IPS DF 19.7 (cell line): ENCODE measurements around the gene C9orf153.
"Not testable (repeated sequence)": the region's sequence is repeated elsewhere in the genome, so short reads cannot be mapped to it uniquely, and the experiment has no call there.

Experiments used
- DNase-seq: peaks from one replicate; pipeline ENCODE4 v3.0.0-alpha.2; 2013; ENCODE audit warnings: low read depth, low spot score

Gene C9orf153

DNA sequence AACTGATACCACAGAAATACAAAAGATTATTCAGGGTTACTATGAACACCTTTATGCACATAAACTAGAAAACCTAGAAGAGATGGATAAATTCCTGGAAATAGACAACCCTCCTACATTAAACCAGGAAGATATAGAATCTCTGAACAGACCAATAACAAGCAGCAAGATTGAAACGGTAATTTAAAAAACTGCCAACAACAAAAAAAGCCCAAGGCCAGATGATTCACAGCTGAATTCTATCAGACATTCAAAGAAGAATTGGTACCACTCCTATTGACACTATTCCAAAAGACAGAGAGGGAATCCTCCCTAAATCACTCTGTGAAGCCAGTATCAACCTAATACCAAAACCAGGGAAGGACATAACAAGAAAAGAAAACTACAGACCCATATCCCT lies 68.8 kb downstream of the C9orf153 start:
- not testable (repeated sequence) for DNase-seq

DNA sequence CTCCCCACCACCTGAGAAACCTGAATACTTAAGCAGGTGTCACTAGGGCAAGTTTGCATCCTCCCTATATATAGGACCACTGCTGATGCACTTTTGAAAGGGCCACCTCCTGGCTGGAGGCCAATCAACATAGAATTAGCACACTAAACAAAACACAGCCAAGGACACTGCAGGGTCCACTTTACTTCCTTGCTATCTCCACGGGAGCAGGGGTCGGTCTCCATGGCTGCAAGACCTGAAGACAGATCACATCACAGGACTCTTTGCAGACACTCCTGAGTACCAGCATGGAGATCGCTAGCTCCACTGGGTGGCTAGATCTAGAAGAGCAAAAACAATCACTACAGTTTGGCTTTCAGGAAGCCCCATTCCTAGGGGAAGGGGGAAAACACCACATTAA lies 72.3 kb downstream of the C9orf153 start:
- DNase-seq, result peak; percentile 70

DNA sequence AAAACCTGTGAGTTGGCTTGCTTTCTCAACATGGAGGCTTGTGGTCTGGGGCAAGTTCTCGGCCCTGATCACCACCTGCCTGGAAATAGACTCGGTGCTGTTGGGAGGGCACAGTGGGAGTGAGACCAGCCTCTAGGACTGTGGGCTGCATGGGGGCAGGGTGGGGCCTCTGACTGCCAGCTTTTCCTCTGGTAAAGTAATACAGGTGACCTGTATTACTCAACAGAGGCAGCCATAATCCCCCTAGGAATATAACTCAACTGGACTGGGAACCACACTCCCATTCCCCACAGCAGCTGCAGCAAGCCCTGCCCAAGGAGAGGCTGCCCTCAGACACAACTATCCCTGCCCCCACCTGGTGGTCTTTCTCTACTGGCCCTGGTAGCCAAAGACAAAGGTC lies 72.8 kb downstream of the C9orf153 start:
- DNase-seq, result no peak

DNA sequence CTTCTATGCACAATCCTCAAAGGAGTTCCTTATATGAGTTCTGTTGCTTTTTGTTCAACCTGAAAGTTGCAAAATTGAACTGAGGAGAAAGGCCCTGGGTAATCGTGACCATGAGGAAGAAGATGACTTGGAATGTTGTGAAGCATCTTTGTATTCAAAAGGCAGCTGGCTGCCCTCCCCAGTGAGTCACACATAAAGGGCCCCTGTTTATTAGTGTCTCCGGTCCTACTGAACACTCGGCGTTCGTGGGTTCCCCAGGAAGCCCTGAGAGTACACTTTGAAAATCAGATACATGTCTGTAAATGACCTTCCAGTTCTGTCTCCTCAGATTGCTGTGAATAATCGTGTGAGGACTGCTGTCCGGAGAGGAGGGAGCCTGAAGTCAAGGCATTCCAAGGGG lies 73.6 kb downstream of the C9orf153 start:
- DNase-seq, result no peak

DNA sequence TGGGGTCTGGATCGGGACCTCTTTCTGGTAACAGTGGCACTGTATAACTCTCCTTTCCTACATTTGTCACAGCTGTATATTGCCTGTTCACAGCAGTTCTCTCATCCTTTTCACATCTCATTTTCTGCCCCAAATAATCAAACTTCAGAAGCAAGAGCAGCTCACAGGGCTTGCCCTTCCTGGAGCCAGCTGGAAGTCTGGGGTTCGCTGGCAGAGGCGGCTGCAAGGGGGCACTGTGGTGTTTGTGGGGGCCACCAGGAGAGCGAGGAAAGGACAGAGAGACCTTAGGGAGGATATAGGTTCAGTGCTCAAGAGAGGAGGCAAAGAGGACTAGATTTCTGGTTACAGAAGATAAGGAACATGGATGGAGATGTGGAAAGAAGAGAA lies 75.3 kb downstream of the C9orf153 start:
- DNase-seq, result no peak

DNA sequence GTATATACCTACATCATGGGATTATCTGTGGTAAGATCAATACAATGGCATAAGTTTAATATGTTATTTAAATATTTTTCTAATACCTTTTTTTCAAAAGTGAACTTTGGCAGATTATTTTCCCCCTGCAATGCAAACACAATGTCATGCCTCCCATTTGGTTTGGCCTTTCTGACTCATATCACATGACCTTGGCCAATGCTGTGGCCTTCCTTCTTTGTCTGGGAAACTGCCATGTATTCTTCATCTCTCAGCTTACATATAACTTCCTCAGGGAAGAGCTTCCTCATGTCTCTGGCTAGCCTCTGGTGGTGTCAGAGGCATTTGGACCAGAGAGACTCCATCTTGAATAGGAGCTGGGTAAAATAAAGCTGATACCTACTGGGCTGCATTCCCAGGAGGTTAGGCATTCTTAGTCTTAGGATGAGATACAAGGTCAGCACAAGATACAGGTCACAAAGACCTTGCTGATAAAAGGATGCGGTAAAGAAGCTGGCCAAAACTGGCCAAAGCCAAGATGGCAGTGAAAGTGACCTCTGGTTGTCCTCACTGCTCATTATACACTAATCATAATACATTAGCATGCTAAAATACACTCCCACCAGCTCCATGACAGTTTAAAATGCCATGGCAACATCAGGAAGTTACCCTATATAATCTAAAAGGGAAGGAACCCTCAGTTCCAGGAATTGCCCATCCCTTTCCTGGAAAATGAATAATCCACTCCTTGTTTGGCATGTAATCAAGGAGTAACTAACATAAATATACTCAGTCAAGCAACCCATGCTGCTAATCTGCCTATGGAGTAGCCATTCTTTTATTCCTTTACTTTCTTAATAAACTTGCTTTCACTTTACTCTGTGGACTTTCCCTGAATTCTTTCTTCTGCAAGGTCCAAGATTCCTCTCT lies 76.0 kb downstream of the C9orf153 start:
- DNase-seq, result no peak

DNA sequence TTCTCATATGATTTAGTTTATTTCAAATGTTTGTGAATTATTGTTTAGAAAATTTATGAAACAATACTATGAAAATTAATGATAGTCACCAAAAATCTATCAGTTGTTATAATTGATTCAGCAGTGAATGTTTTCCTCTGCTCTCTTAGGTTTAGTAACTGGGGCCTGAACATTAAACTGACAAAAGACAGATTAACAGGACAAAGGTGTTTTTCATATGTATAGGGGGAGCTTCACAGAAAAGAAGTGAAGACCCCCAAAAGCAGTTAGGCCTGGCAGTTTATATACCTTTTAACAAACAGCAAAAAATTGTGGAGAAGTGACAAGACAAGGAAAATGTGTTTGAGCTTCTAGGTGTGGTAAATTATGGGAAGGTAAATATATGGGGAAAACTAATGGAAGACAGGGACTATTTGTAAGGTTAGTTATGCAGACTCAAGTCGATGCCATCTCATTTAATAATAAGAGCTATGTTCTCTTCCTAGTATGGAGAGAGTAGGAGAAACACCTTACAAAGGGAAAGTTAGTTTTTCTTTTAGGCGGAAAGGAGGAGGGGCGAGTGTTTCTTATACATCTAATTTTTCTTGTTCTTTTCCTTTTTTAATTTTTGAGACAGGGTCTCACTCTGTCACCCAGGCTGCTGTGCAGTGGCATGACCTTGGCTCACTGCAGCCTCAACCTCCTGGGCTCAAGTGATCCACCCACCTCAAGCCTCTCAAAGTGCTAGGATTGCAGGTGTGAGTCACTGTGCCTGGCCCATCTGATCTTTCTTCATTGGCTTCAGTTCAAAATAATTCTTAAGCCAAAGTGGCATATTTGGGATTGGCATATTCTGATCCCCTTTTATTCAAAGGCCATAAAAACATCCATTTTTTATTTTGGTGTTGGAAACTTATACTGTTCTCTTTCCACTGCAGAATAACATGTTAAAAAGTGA lies 77.8 kb downstream of the C9orf153 start:
- DNase-seq, result no peak

DNA sequence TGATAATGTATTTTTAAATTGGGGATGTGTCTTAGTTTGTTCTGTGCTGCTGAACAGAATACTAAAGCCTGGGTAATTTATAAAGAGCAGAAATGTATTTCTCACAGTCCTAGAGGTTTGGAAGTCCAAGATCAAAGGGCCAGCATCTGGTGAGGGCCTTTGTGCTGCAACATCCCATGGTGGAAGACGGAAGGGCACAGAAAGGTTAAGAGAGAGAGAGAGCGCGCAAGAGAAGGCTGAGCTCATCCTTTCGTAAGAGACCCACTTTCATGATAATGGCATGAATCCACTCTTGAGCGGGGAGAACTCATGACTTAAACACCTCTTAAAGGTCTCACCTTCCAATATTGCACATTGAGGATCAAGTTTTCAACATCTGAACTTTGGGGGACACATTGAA lies 81.0 kb downstream of the C9orf153 start:
- no peak for DNase-seq

DNA sequence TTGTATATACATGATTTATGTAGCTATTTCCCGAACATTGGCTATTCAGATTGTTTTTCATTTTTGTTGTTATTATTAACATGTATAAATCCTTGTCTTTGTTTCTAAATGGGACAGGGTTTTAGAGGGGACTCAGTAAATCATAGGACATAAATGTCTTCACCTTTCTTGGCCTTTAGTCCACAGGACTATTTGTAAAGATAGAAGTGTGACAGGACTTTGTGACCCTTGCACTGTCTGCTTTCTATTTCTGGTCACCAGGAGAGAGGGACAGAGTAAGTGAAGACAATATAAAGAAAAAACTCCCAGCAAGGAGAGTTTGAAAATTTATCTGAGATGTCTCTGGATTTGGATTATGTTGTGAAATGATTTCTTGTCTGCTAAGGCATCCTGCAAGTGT lies 81.5 kb downstream of the C9orf153 start:
- DNase-seq, result no peak

DNA sequence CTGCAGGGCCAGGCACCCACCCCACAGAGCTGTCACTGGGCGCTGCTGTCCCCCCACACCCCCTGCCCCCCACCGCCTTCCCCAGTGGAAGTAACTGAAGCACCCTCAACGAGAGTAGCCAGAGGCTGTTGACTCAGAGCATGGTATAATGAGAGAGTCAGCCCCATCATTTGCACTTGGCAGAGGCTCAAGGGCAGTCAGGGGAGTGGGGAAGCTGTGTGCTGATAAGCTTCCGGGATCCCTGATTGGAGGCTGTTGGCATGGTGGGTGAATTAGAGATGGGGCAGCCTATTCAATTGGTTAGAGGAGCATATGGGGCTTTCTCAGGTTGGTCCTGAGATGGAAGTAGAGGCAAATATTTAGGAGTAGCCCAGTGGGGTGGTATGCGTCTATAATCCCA lies 83.0 kb downstream of the C9orf153 start:
- DNase-seq, result no peak

DNA sequence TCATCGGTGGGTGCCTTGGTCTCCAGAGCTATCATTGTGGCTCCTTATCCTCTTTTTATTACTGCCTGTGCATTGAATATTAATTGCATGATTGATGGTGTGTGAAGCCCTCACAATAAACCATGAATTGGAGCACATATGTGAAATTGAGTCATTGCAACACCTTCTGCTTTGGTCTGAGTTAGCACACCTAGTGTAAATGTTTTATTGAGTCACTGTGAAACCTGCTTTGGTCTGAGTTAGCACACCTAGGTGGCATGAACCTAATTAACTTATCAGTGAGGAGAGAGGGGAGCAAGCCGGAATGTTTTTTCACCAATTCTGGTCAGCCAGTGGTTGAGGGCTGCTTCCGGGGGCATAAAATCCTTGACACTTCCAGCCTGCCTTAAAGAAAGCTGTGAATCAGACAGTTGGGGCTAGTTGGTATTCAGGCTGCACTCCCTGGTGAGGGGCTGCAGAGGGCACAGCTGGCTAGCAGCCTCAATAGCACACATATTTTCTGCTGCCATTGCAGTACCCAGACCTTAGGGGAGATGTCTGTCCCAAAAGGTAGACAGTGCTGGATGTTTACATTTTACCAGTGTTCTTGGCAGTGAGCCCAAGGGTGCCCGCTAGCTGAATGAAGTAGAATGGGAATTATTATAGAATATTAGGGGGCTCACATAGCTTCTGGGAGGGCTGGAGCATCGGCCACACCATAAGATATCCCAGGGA lies 83.6 kb downstream of the C9orf153 start:
- no peak for DNase-seq

DNA sequence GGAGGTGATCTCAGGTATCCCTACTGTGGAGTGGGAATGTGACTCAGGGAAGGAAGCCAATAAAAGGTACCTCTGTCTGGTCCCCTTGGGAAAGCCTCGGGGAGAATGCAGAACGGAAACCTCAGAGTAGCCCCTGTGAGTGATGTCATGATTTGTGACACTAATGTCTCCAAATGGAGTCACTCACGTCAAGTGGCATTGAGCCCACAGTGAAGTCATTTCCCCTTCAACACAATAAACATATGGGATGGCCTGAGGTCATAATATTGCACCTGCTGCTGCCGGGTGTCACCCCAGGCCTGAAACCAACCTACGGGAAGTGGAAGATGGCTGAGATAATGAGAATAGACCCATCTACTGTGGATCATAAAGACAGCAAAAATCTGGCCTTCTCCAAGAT lies 84.2 kb downstream of the C9orf153 start:
- no peak for DNase-seq
